GM12878 (cell line): ENCODE measurements around the gene F12. TPM values are rescaled to one million over a fixed set of nuclear protein-coding genes. Genes with fewer than 3 reads are reported as not detected.

Source experiments
- BACH1 ChIP-seq: fragments of 450-650 bp; IDR thresholded peaks from 2 replicates; pipeline ENCODE4 v1.6.1; 2017; ENCODE audit warnings: mild to moderate bottlenecking, borderline replicate concordance
- BCLAF1 ChIP-seq: fragments of 450-650 bp; IDR thresholded peaks from 2 replicates; pipeline ENCODE4 v1.6.1; 2017; ENCODE audit warnings: antibody characterized with exemption, mild to moderate bottlenecking, moderate library complexity
- BMI1 ChIP-seq: fragments of 450-650 bp; IDR thresholded peaks from 2 replicates; pipeline ENCODE4 v1.6.1; 2016; ENCODE audit warnings: mild to moderate bottlenecking, moderate library complexity, borderline replicate concordance
- CBFB ChIP-seq: IDR thresholded peaks from 2 replicates; pipeline ENCODE4 v1.6.1; 2016; ENCODE audit warnings: antibody characterized with exemption, low read depth
- CREB1 ChIP-seq: IDR thresholded peaks from 2 replicates; pipeline ENCODE4 v1.6.1; 2012; ENCODE audit warnings: low read depth, mild to moderate bottlenecking, inconsistent platforms
- CREM ChIP-seq: IDR thresholded peaks from 2 replicates; pipeline ENCODE4 v1.6.1; 2014; ENCODE audit warnings: antibody characterized with exemption, low read depth
- E2F4 ChIP-seq: IDR thresholded peaks from 2 replicates; pipeline ENCODE4 v1.6.1; 2012; ENCODE audit warnings: low read depth, low read length, improper control_type of control experiment
- EZH2 ChIP-seq: IDR thresholded peaks from 2 replicates; pipeline ENCODE4 v1.6.1; 2012; ENCODE audit warnings: low read depth, mild to moderate bottlenecking, control low read depth, inconsistent platforms, low read length, borderline replicate concordance; ENCODE audit not compliant: control insufficient read depth
- HCFC1 ChIP-seq: fragments of 150-350 bp; IDR thresholded peaks from 2 replicates; pipeline ENCODE4 v1.6.1; 2014; ENCODE audit warnings: low read length
- IRF4 ChIP-seq: IDR thresholded peaks from 2 replicates; pipeline ENCODE4 v1.6.1; 2011; ENCODE audit warnings: low read depth, low read length
- MTA3 ChIP-seq: IDR thresholded peaks from 2 replicates; pipeline ENCODE4 v1.6.1; 2012; ENCODE audit warnings: low read length, inconsistent platforms, borderline replicate concordance
- MXI1 ChIP-seq: fragments of 150-350 bp; IDR thresholded peaks from 2 replicates; pipeline ENCODE4 v1.6.1; 2011; ENCODE audit warnings: low read depth, mild to moderate bottlenecking, inconsistent platforms, low read length, improper control_type of control experiment
- NR2C2 ChIP-seq: IDR thresholded peaks from 2 replicates; pipeline ENCODE4 v1.6.1; 2011; ENCODE audit warnings: borderline replicate concordance, low read depth; ENCODE audit not compliant: control insufficient read depth, insufficient read length
- PAX5 ChIP-seq: IDR thresholded peaks from 2 replicates; pipeline ENCODE4 v1.6.1; 2011; ENCODE audit warnings: low read depth, low read length, borderline replicate concordance
- POLR2AphosphoS2 ChIP-seq: IDR thresholded peaks from 2 replicates; pipeline ENCODE4 v1.6.1; 2011; ENCODE audit warnings: low read depth, mild to moderate bottlenecking, low read length, improper control_type of control experiment, moderate library complexity
- POLR2AphosphoS5 ChIP-seq: IDR thresholded peaks from 2 replicates; pipeline ENCODE4 v1.6.1; 2011; ENCODE audit warnings: mild to moderate bottlenecking, low read length, inconsistent platforms
- RELA ChIP-seq: fragments of 450-650 bp; IDR thresholded peaks from 2 replicates; pipeline ENCODE4 v1.8.0; 2014; ENCODE audit warnings: borderline replicate concordance; ENCODE audit not compliant: partially characterized antibody
- SRF ChIP-seq, 2 experiments: IDR thresholded peaks; 2 replicates each; pipeline ENCODE4 v1.6.1; 2011; ENCODE audit warnings: low read depth in 2 of 2, low read length in 2 of 2, mild to moderate bottlenecking in 1 of 2, moderate library complexity in 1 of 2
- TCF7 ChIP-seq: IDR thresholded peaks from 2 replicates; pipeline ENCODE4 v1.6.1; 2014; ENCODE audit warnings: antibody characterized with exemption, borderline replicate concordance
- ZBTB4 ChIP-seq: fragments of 450-650 bp; formaldehyde crosslinking; IDR thresholded peaks from 2 replicates; pipeline ENCODE4 v1.4.0; 2022; ENCODE audit warnings: mild to moderate bottlenecking, moderate library complexity
- ZNF274 ChIP-seq: IDR thresholded peaks from one replicate; pipeline ENCODE4 v1.8.0; 2011; ENCODE audit not compliant: insufficient read length, insufficient read depth
- polyA plus RNA-seq, 11 experiments: library from polyadenylated mRNA; depleted of rRNA in 4 of 11; unstranded in 6 of 11; stranded (reverse) in 5 of 11; fragments of >200 nt; fragmentation: Nextera tagmentation in 4 of 11; fragmentation: Illumina TruSeq in 1 of 11; extraction: Ambion mirVana in 4 of 11; extraction: Trizol in 1 of 11; gene quantifications; 1 replicate in 1 of 11; 2 replicates in 10 of 11; pipeline versions ENCODE4 v1.2.1 to v1.2.3, GENCODE V29; 2011 to 2016; ENCODE audit warnings: inconsistent platforms in 2 of 11, missing spikeins in 2 of 11, low read depth in 1 of 11
- total RNA-seq, 4 experiments: library from RNA; depleted of rRNA in 3 of 4; stranded (reverse); fragments of >200 nt in 3 of 4; fragmentation: Illumina TruSeq in 1 of 4; extraction: Trizol in 1 of 4; gene quantifications; 2 replicates each; pipeline versions ENCODE4 v1.2.1 to v1.2.3, GENCODE V29; 2013 to 2021
- TF ChIP-seq, protein P1 (sequence below): IDR thresholded peaks from 2 replicates; pipeline ENCODE4 v1.6.1; 2012; ENCODE audit warnings: low read depth, low read length, improper control_type of control experiment

Gene F12
- total and polyA plus RNA-seq, 10 of the 15 experiments (the other 5 are each of a cell fraction or from before 2014, with no cell fraction given) = 0.25 to 11.3 (median 5.5) TPM

GRCh38 chr5:177425801-177426565 lies 16.6 kb upstream of the F12 start (continued):
- TF ChIP-seq MTA3 (no peak), POLR2AphosphoS2 (no peak; the same call in 1 of the 2 replicates), RELA (peak; percentile 80), BACH1 (peak; percentile 69; the same call in 1 of the 2 replicates), ZNF274 (no peak), PAX5 (no peak), HCFC1 (peak; percentile 9; the same call in 1 of the 2 replicates), NR2C2 (no peak), ZBTB4 (CRISPR knock-in tag) (no peak), MXI1 (no peak; the same call in 1 of the 2 replicates), EZH2 (no peak), CBFB (0 out of 2 replicates have a peak, but pooled peaks have one; percentile 38), CREM (peak; percentile 85), BMI1 (no peak), IRF4 (no peak), SRF (IDR thresholded peaks at IDR 0.05; ENCODE audit: low read depth in 2 of 2, low read length in 2 of 2) (peak in 1 of 2 experiments; percentile 99; a peak in 2 of 4 replicates), E2F4 (peak; percentile 70), TCF7 (no peak), CREB1 (no peak), BCLAF1 (no peak), POLR2AphosphoS5 (peak; percentile 92)
- TF ChIP-seq, protein P1, sequence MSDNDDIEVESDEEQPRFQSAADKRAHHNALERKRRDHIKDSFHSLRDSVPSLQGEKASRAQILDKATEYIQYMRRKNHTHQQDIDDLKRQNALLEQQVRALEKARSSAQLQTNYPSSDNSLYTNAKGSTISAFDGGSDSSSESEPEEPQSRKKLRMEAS = no peak
